ENCODE data around the gene ARHGAP31. TPM values are rescaled to one million over a fixed set of nuclear protein-coding genes. Genes with fewer than 3 reads are reported as not detected.

Gene ARHGAP31
- total RNA-seq, 1 experiment from 2014 or later, result 10.5 TPM

DNA sequence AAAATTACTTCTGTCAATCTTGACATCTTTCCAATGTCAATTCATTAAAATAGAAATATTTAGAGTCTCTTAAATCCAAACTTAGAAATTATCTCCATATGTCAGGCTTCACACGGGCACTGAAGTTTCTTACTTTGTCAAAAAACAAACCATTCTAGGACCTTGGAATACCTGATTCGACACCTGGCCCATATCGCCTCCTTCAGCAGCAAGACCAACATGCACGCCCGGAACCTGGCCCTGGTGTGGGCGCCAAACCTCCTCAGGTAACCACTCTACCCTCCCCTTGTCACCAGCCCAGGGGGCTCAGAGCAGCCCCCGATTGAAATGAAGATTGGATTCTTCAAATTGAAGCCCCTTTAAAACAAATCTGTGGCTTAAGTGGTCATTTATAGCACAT, 88.0 kb downstream of the ARHGAP31 start:
- no peak for DNase-seq (ENCODE audit: low read depth)

DNA sequence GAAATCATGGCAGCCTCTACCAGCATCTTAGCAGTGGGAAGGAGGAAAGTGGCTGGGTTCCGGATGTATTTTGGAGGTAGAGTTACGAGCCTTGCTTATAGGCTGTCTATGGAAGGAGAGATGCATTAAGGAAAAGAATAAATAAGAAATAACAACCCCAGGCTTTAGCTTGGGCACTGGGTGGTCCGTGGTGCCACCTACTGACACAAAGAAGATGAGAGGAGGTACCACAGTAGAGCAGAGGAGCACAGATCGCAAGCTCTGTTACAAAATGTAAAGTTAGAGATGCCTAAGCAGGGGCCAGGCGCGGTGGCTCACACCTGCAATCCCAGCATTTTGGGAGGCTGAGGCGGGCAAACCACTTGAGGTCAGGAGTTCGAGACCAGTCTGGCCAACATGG, 94.4 kb downstream of the ARHGAP31 start:
- DNase-seq (ENCODE audit: low read depth), result no peak

DNA sequence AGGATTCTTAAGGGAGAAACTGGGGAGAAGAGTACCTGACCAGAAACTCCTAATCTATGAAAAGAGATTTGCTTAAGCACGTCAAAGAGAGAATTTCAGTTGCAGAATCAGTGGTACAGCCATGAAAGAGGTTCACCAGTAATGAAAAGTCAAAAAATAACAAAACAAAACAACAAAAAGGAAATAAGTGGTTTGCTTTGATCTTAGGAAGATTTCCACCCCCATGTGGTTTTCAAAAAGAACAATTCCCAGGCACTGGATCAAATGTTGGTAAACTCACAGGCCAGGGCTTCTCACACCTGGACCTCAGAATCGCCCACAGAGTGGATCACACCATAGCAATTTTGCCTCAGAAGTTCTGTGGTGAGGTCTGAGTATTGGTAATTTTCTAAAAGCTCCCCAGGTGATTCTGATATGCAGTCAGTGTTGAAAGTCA, 101.8 kb downstream of the ARHGAP31 start:
- DNase-seq (ENCODE audit: low read depth), result no peak

DNA sequence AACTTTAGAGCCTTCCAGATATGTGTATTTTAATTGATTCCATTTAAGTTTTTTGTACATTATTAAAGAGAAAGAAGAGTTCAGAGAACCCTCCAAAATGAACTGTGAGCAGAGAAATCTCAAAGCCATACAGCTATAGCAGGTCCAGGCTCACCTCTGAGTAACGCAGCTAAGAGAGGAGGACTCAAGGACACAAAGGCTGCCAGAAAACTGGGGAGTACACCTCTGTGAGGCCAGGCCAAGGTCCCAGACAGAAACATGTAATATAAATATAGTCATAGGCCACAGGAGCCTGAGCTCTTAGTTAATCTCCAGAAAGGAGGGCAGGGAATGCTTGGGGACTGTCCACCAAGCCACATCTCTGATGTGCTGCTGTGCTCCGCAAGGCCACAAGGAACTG, 102.7 kb downstream of the ARHGAP31 start:
- no peak for DNase-seq (ENCODE audit: low read depth)

DNA sequence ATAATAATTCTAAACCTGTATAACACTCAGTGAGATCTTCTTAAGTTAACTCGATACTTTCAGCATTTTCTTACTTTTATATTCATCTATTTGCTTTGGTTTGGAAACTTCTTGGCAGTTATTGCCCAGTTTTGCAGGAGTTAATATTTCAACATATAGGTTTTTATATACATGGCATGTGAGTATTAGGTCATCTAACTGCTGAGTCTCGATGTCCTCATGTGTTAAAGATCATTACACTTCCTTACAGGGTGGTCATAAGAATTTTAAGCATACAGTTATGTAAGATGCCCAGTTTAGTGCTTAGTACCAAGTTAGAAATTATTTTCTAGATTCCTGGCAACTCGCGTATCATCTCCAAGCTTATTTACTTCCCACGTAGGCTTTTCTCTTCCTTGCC, 106.3 kb downstream of the ARHGAP31 start:
- no peak for DNase-seq (ENCODE audit: low read depth)

DNA sequence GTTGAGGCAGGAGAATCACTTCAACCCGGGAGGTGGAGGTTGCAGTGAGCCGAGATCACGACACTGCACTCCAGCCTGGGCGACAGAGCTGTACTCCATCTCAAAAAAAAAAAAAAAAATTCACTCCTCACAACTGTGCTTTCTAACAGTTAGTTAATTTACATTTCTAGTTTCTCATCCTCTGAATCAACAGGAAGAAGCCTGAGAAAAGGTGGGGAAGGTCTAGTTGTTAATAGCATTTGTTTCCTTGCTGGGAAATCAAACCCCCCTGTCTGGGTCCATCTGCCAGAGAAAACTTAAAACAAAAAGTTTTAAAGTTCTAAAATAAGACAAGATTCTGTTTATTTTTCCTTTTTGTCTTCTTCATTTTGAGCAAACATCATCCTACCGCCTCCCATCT, 106.9 kb downstream of the ARHGAP31 start:
- DNase-seq (ENCODE audit: low read depth), result no peak

DNA sequence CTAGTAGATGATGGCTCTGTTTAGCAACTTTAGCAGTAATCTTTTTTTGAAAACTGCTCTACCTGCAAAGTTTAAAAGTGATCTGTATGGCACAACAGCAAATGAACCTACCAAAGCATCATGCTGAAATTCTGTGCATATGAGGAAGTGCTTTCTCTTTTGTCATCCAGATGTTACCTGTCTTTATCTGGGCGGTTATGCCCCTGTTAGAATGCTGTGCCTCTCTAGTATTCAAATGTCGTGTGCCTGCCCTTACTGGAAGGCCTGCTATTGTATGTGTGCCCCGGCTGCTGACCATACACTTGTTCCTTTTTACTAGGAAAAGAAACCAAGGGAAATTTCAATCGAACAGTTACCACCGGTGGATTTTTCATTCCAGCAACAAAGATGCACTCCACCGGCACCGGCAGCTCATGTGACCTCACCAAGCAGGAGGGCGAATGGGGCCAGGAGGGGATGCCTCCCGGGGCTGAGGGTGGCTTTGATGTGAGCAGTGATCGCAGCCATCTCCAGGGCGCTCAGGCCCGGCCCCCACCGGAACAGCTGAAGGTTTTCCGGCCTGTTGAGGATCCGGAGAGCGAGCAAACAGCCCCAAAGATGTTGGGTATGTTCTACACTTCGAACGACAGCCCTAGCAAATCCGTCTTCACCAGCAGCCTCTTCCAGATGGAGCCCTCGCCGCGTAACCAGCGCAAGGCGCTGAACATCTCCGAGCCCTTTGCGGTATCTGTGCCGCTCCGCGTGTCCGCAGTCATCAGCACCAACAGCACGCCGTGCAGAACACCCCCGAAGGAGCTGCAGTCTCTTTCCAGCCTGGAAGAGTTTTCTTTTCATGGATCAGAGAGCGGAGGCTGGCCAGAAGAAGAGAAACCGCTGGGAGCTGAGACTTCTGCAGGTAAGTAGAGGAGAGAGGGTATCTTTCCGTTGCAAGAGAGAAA, 107.6 kb downstream of the ARHGAP31 start:
- no peak for DNase-seq (ENCODE audit: low read depth)

DNA sequence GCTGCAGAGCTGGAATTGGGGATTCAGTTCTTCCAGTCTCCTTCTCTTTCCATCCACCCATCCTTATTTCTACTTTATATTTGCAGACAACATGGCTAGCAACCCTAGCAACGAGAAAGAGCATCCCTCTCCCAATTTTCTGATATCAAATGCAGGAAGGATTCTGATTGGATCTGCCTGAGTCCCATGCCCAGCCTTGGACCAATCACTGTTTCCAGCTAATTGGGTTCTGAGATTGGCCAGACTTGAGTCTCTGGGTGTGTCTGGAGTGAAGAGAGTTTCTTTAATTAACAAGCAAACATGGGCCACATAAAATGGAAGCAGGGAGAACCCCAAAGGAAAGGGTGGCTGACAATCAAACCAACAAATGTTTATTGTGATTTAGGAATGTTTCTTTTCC, 108.6 kb downstream of the ARHGAP31 start:
- DNase-seq (ENCODE audit: low read depth), result no peak

DNA sequence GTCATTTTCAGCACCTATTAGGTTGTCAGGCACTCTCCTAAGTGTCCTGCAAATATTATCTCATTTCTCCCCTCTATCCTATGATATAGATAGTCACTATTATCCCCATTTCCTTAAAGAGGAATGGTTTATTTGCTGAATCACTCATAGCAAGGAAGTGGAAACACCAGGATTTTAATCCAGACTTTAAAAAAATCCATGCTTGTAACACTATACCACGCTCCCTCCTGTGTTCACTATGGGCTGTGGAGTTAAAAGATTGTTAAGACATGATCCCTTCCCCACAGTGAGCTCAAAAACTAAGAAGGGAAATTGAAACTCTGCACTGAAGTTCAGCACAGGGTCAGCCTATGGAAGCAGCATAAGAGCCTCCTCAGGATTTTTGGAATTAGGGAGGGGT, 109.0 kb downstream of the ARHGAP31 start:
- no peak for DNase-seq (ENCODE audit: low read depth)

DNA sequence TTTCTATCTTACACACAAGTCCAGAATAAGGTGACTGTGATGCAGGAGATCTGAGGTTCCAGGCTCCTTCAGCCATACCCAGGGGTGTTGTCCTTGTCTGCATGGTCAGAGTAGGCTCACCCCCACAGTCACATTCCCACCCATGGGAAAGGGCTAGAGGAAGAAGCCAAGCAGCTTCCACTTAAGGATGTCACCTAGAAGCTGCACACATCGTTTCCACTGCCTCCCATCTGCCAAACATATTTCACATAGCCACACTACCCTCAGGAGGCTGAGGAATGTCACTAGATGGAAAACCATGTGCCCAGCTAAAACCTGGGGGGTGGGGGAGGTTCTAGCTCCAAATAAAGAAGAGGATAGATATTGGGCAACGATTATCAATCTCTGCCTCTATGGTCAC, 111.1 kb downstream of the ARHGAP31 start:
- DNase-seq (ENCODE audit: low read depth), result no peak

DNA sequence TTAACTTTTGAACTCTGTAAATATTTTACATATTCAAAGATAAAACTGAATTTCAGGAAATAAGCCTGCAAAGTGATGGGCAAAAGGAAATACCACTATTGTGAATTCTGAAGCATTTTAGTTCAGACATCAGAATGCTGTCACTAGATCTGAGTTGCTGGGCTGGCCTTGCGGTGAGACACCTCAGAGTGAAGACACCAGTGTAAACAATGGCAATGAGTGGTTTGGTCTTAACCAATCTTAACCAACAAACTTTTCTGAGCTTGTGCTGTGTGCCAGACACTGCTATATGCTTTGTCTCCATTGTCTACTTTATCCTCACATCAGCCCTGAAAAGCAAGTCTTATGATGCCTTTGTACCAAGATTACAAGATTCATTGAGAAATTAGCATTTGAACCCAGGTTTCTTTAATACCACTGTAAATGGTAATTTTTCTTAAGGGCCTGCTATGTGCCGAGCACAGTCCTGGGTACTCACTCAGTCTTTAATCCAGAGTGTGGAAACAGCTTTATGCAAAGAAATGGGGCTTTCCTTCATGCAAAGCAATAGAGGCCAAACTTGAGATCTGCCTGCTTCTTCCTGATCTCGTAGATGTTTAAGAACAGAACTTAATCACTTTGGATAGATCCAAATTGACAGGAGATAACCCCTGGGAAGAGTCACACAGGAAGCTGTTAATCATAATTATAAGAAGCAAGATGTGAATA, 114.2 kb downstream of the ARHGAP31 start:
- no peak for DNase-seq (ENCODE audit: low read depth)

DNA sequence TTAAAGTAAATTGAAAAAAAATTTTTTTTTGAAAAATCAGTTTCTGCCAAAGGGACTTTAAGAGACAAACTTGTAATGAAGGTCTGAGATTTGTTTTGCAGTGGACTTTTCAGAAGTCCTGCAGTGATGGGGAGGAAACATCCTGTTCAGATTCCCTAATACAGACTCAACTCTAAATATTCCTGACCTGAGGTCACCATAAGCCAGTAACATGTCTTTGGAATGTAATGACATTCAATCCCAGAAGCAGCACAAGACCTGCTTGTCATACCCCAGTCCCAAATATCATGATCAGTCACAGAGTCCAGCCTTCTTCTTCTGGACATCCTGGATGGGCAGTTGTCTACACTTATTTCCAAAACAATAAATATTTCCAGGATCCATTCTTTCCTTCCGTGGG, 115.7 kb downstream of the ARHGAP31 start:
- DNase-seq (ENCODE audit: low read depth), result no peak

DNA sequence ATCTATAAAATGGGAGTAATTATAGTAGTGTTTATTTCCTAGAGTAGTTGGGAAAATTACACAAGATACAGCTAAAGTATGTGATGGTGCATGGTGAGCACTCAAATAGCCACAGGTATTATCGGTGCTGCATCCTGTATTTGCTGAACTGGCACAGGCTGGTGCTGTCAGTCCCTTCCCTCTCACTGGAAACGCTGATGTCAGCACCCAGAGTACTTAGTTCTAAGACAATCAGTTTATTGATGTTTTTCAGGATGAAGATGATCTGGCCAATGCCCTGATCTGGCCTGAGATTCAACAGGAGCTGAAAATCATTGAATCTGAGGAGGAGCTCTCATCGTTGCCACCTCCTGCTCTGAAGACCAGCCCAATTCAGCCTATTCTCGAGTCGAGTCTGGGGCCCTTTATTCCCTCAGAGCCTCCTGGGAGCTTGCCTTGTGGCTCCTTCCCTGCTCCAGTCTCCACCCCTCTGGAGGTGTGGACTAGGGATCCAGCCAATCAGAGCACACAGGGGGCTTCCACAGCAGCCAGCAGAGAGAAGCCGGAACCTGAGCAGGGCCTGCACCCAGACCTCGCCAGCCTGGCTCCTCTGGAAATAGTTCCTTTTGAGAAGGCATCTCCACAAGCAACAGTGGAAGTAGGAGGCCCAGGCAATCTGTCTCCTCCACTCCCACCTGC, 119.6 kb downstream of the ARHGAP31 start:
- DNase-seq (ENCODE audit: low read depth), result no peak

DNA sequence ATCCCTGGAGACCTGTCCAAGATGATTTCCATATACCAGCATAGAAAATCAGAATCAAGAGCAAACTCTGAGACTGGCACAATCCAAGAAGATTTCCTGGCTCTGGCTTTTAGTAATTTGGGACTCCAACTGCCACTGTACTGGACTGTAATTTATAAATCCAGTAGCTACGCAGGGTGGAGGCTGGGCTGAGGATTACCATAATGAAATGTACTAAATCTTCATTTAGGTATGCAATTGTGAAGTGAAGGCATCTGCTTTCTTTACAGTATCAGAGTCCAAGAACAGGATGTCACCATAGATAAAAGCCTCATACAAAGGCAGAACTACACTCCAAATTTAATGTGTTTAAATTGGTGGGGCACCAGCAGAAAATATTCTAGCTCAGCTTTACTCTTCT, 122.7 kb downstream of the ARHGAP31 start:
- DNase-seq (ENCODE audit: low read depth), result no peak

DNA sequence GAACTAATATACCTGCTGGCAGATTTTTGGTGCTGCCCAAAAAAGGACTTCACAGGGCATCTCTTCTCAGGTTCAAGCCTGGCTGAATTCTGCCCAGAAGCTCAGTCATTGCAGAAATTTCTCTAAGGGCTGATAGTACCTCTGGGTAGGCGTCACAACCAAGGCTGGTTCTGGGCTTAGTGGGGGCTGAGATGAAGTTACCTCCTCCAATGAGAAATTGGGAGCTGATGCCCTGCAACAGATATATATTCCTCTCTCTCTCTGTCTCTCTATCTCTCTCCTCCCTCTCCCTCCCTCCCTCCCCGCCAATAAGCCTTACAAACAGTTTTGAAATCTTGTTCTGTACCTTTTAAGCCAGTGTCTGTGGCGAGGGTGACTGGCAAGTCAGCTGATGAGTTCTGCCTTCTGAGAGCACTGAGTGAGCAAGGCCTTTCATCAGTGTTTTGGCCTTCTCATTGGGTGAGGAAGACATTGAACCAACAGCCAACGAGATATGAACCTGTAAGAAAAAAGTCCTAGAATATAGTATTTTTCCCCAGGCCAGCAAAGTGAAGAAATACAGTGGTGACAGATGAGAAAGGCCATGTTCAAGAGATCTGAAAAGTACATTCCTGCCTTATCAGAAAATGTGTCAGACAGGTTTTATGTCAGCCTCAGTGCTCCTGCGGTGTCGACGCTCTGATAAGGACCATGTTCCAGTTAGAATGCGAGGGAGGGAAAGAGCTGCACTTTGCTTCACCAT, 123.8 kb downstream of the ARHGAP31 start:
- DNase-seq (ENCODE audit: low read depth), result no peak

DNA sequence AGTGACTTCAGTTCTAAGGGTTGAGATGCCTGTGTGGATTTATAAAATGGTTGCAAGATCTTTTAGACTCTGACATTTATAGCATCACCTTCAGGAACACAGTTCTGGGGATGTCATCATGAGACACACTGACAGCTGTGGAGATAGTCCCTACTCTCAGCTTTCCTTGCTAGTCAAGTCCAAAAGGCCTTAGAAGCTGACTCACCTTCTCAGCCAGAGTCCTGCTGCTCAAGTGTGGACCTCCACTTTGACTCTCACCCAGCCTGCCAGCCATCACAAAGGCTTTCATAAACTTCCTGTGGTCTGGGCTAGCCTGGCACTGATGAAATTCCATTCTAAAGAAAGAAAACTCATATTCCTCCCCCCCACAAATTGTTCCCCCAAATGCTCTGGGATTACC, 124.5 kb downstream of the ARHGAP31 start:
- DNase-seq (ENCODE audit: low read depth), result peak; percentile 28

DNA sequence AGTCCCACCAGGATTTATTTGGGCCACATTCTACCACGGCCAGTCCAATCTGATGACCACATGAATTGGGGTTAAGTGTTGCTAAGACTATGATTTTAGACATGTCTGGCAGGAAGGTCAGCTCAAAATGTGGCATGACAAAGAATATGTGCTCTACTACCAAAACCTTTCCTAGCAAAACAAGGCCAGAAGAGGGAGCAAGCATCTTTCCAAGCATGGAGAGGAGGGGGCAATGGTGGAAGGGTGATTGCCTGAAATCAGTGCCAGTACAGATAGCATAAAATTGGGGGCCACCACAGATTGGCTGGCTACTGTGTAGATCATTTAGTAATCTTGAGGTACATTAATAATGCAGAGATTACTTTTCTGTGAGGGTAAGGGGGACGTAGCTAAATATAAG, 126.0 kb downstream of the ARHGAP31 start:
- DNase-seq (ENCODE audit: low read depth), result no peak

DNA sequence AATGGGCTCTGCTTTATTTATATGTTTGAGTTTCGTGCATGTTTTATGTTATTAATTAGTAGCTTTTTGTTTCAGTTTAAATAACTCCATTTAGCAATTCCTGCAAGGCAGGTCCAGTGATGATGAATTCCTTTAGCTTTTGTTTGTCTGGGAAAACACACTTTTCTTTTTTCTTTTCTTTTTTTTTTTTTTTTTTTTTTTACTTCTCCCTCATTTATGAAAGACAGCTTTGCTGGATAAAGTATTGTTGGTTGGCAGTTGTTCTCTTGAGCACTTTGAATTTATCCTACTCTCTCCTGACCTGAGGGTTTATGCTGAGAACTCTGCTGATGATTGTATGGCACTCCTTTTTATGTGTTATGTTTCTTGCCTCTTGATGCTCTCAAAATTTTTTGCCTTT, 133.5 kb downstream of the ARHGAP31 start:
- peak; percentile 31 for DNase-seq (ENCODE audit: low read depth)

DNA sequence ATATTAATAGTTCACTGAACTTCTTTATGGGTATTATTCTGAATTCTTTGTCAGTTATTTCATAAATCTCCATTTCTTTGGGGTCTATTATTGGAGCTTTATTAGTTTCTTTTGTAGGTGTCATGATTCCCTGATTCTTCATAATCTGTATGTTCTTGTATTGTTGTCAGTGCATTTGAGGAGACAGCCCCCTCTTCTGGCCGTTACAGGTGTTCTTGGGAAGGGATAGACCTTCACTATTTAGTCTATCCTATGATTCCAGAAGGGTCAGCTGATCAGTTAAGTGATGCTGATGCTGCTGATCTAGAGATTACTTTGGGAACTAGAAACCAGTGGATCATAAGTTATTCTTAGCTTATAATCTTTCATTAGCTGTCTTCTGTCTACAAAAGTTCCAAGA, 134.4 kb downstream of the ARHGAP31 start:
- DNase-seq (ENCODE audit: low read depth), result no peak

DNA sequence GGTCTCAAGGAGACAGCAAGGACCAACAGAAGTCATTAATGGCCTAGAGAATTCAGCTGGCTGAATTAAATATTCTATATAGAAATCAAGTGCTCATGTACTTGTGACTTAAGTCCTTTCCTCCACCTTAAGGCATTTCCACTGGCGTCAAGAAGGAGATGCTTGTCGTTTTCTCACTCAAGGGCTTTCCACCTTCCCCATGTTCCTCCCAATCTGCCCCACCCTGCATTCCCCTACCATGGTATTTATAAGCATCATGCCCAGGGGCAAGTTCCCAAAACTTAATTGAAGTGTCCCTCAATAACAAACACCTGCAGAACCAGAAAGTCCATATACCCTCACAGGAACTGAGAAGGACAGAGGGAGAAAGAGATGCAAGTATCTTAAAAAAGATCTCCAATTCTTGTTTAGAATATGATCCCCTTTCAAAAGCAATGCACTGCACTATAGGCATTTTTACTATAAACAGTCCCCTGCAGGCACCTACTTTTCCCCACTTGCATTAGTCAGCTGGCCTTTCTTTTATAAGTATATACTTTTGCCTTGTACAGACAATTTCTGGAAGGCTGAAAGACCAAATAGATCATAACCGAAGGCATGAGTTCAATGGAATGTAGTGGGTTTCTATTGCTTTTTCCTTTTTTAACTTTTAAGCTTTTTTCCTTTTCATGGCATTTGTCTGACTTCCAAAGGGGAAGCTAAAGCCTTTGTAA, 139.6 kb downstream of the ARHGAP31 start:
- no peak for DNase-seq (ENCODE audit: low read depth)

DNA sequence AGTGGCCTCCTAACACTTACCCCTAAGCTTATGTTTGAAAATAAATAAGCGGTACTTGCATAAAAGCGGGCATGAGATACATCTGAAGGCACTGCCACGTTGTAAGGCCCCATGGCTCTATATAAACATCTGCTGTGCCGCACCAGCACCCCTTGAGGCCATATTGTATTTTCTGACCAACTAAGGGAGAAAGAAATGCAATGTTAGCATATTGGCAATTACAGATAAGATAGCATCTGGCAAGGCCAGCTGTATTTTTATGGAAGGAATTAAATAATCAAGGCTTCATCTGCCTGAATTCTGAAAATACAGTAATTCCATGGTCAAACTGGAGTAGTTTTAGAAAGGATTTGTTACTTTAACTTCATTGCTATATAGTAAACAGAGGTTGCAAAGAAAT, 140.5 kb downstream of the ARHGAP31 start:
- no peak for DNase-seq (ENCODE audit: low read depth)

All from M059J (cell line).